H54 (cell line): ENCODE measurements around the gene RNF111.
"Not testable (repeated sequence)": the region's sequence is repeated elsewhere in the genome, so short reads cannot be mapped to it uniquely, and the experiment has no call there.

Experiments
- DNase-seq: peaks from one replicate; pipeline ENCODE4 v3.0.0; 2011; ENCODE audit warnings: low spot score, mixed read lengths; ENCODE audit not compliant: insufficient read length
- FAIRE-seq: peaks from 3 replicates; lab custom pipeline; 2011; peaks lifted over from hg19 to GRCh38; lab: Jason Lieb, UNC
- POLR2A ChIP-seq: IDR thresholded peaks from 2 replicates; pipeline ENCODE4 v1.6.1; 2011; ENCODE audit warnings: low read depth, mild to moderate bottlenecking, low read length

Gene RNF111

GRCh38 chr15:58983261-58983660, 4.2 kb upstream of the RNF111 start:
- no peak for DNase-seq
- FAIRE-seq, result no peak
- TF ChIP-seq POLR2A, result no peak

GRCh38 chr15:58985443-58985842, 2.0 kb upstream of the RNF111 start:
- DNase-seq, result no peak
- no peak for FAIRE-seq
- TF ChIP-seq POLR2A, result no peak

GRCh38 chr15:58987036-58987435, 427 bp upstream of the RNF111 start:
- FAIRE-seq (no peak), DNase-seq (no peak)
- no peak for TF ChIP-seq POLR2A

GRCh38 chr15:58988006-58988785, 733 bp downstream of the RNF111 start:
- peak; percentile 12 for DNase-seq
- no peak for FAIRE-seq
- TF ChIP-seq POLR2A, result no peak; the same call in 1 of the 2 replicates

GRCh38 chr15:58992181-58992580, 4.7 kb downstream of the RNF111 start:
- DNase-seq (no peak), FAIRE-seq (no peak)
- no peak for TF ChIP-seq POLR2A

- DNase-seq (no peak), FAIRE-seq (no peak)
- TF ChIP-seq POLR2A, result no peak
Observed at GRCh38 chr15:58994906-58995453, 7.5 kb downstream of the RNF111 start.

GRCh38 chr15:58999694-59000093, 12.2 kb downstream of the RNF111 start:
- DNase-seq (no peak), FAIRE-seq (no peak)
- TF ChIP-seq POLR2A, result no peak

- FAIRE-seq, DNase-seq: not testable (repeated sequence)
Observed at GRCh38 chr15:59000251-59000650, 12.8 kb downstream of the RNF111 start.

- DNase-seq (no peak), FAIRE-seq (no peak)
- TF ChIP-seq POLR2A, result no peak
Observed at GRCh38 chr15:59001946-59002345, 14.5 kb downstream of the RNF111 start.

- TF ChIP-seq POLR2A, result no peak
- DNase-seq (no peak), FAIRE-seq (no peak)
Observed at GRCh38 chr15:59002418-59002859, 15.0 kb downstream of the RNF111 start.

GRCh38 chr15:59005579-59005978, 18.1 kb downstream of the RNF111 start:
- FAIRE-seq, result no peak

GRCh38 chr15:59008086-59008485, 20.6 kb downstream of the RNF111 start:
- DNase-seq (no peak), FAIRE-seq (no peak)
- TF ChIP-seq POLR2A, result no peak

More at GRCh38 chr15:59005579-59005978, 18.1 kb downstream of the RNF111 start:
- DNase-seq, result no peak
- TF ChIP-seq POLR2A, result no peak

GRCh38 chr15:59011262-59011952, 23.9 kb downstream of the RNF111 start:
- FAIRE-seq (no peak), DNase-seq (no peak)
- TF ChIP-seq POLR2A, result no peak

GRCh38 chr15:59013246-59013873, 25.9 kb downstream of the RNF111 start:
- TF ChIP-seq POLR2A, result no peak
- no peak for DNase-seq
- FAIRE-seq, result no peak
